Endothelial cell (in vitro differentiated cells): Measurements from ENCODE around the gene YJEFN3. TPM values are rescaled to one million over a fixed set of nuclear protein-coding genes. Genes with fewer than 3 reads are reported as not detected.

Source experiments
- DNase-seq: peaks from one replicate; pipeline ENCODE4 v3.0.0; 2021; ENCODE audit warnings: low spot score
- H3K27ac Mint-ChIP-seq: one replicate; pipeline ENCODE4 v1.8.0; 2021; ENCODE audit warnings: mixed read lengths, inconsistent platforms; ENCODE audit not compliant: unreplicated experiment
- H3K27me3 Mint-ChIP-seq: one replicate; pipeline ENCODE4 v1.8.0; 2021; ENCODE audit warnings: mild to moderate bottlenecking, moderate library complexity, mixed read lengths, inconsistent platforms; ENCODE audit not compliant: unreplicated experiment
- H3K36me3 Mint-ChIP-seq: one replicate; pipeline ENCODE4 v1.8.0; 2021; ENCODE audit warnings: mild to moderate bottlenecking, low read depth, mixed read lengths, inconsistent platforms; ENCODE audit not compliant: unreplicated experiment
- H3K4me1 Mint-ChIP-seq: one replicate; pipeline ENCODE4 v1.8.0; 2021; ENCODE audit warnings: mild to moderate bottlenecking, mixed read lengths, inconsistent platforms; ENCODE audit not compliant: unreplicated experiment
- H3K4me3 Mint-ChIP-seq: one replicate; pipeline ENCODE4 v1.8.0; 2021; ENCODE audit warnings: mild to moderate bottlenecking, mixed read lengths, inconsistent platforms; ENCODE audit not compliant: unreplicated experiment
- H3K9me3 Mint-ChIP-seq: one replicate; pipeline ENCODE4 v1.8.0; 2021; ENCODE audit warnings: mixed read lengths, inconsistent platforms; ENCODE audit not compliant: unreplicated experiment
- CTCF ChIP-seq: fragments of 200-600 bp; sonication (generic); IDR thresholded peaks from one replicate; pipeline ENCODE4 v1.5.0; 2021; ENCODE audit warnings: antibody characterized with exemption; ENCODE audit not compliant: unreplicated experiment
- total RNA-seq: library from RNA; stranded (reverse); fragmentation: NEBNext Ultra II Directional; extraction: Animal tissue kit (Norgen Biotek cat#: 25700); gene quantifications from one replicate; pipeline ENCODE4 v1.2.1, GENCODE V29; 2021; ENCODE audit not compliant: unreplicated experiment

The YJEFN3 gene
- total RNA-seq, 1 donor from 2014 or later, result 5.2 TPM

GRCh38 chr19:19485998-19486290 is 42.8 kb upstream of the YJEFN3 start:
- Mint-ChIP-seq H3K4me1 (peaks cover 23% of the 10 kb centered on the region), H3K9me3 (no peaks in the 10 kb centered on the region), H3K27me3 (peaks cover 9% of the 10 kb centered on the region), H3K36me3 (peaks cover 6% of the 10 kb centered on the region), H3K27ac (no peak overlapping the region), H3K4me3 (no peak overlapping the region)
- no peak for DNase-seq
- no peak for TF ChIP-seq CTCF

GRCh38 chr19:19486343-19487076 is 42.2 kb upstream of the YJEFN3 start:
- Mint-ChIP-seq H3K27me3 (peaks cover 14% of the 10 kb centered on the region), H3K36me3 (peaks cover 6% of the 10 kb centered on the region), H3K4me3 (no peak overlapping the region), H3K27ac (no peak overlapping the region), H3K9me3 (no peaks in the 10 kb centered on the region), H3K4me1 (peaks cover 23% of the 10 kb centered on the region)
- TF ChIP-seq CTCF, result no peak
- no peak for DNase-seq

GRCh38 chr19:19487077-19487949 is 41.4 kb upstream of the YJEFN3 start:
- no peak for DNase-seq
- Mint-ChIP-seq H3K36me3 (peaks cover 6% of the 10 kb centered on the region), H3K4me1 (peaks cover 23% of the 10 kb centered on the region)

GRCh38 chr19:19487950-19488874 is 40.5 kb upstream of the YJEFN3 start:
- peak overlapping the region; percentile 21 for H3K4me3 Mint-ChIP-seq
- H3K4me1 Mint-ChIP-seq, result peaks cover 23% of the 10 kb centered on the region
- H3K27me3 Mint-ChIP-seq, result peaks cover 16% of the 10 kb centered on the region
- peak overlapping the region; percentile 94 for H3K27ac Mint-ChIP-seq
- no peaks in the 10 kb centered on the region for H3K9me3 Mint-ChIP-seq
- no peak for TF ChIP-seq CTCF
- no peak for DNase-seq
- H3K36me3 Mint-ChIP-seq, result peaks cover 6% of the 10 kb centered on the region

More at GRCh38 chr19:19487077-19487949, 41.4 kb upstream of the YJEFN3 start:
- Mint-ChIP-seq H3K9me3 (no peaks in the 10 kb centered on the region), H3K27me3 (peaks cover 14% of the 10 kb centered on the region), H3K4me3 (no peak overlapping the region), H3K27ac (peak overlapping the region; percentile 63)
- TF ChIP-seq CTCF, result no peak
